B cell (primary cell): ENCODE measurements around the gene GALNT6. TPM values are rescaled to one million over a fixed set of nuclear protein-coding genes. Genes with fewer than 3 reads are reported as not detected.

Source experiments
- ATAC-seq: fragments of 200-7000 bp; cut with Tn5 transposase; one replicate; pipeline ENCODE4 v1.10.0; 2021; ENCODE audit warnings: low read depth, mild to moderate bottlenecking, moderate number of reproducible peaks, moderate library complexity
- CTCF ChIA-PET: fragments of 350-600 bp; sonication (Branson Sonifier 250); formaldehyde crosslinking; loops from one replicate; lab custom pipeline; 2021; ENCODE audit warnings: antibody characterized with exemption, inconsistent platforms; lab: Charles Lee
- POLR2A ChIA-PET: fragments of 350-600 bp; sonication (Branson Sonifier 250); formaldehyde crosslinking; loops from one replicate; lab custom pipeline; 2021; ENCODE audit warnings: antibody characterized with exemption; lab: Charles Lee
- DNase-seq: peaks from one replicate; pipeline ENCODE4 v3.0.0; 2013
- H2AFZ ChIP-seq: 2 replicates; pipeline ENCODE4 v1.6.1; 2012; ENCODE audit warnings: mild to moderate bottlenecking, low read depth, low read length; ENCODE audit not compliant: insufficient read depth, poor library complexity, severe bottlenecking
- H3K27ac ChIP-seq, 2 donors: 1 replicate in 1 of 2; 2 replicates in 1 of 2; pipeline ENCODE4 v1.5.1; 2012 to 2013; ENCODE audit warnings: low read length in 2 of 2, mild to moderate bottlenecking in 2 of 2, moderate library complexity in 1 of 2
- H3K27me3 ChIP-seq, 4 experiments: fragments of 200-600 bp in 1 of 4; sonication (generic) in 1 of 4; replicated peaks in 1 of 4; 1 replicate in 2 of 4; 2 replicates in 2 of 4; pipeline versions ENCODE4 v1.6.1 to v1.7.0; 2013 to 2016; ENCODE audit warnings: low read length in 3 of 4, mild to moderate bottlenecking in 2 of 4, mixed read lengths in 1 of 4, moderate library complexity in 1 of 4; ENCODE audit not compliant: insufficient read depth in 4 of 4, control insufficient read depth in 3 of 4; ENCODE audit errors: control extremely low read depth in 1 of 4
- H3K36me3 ChIP-seq, 2 experiments: replicated peaks in 1 of 2; 1 replicate in 1 of 2; 2 replicates in 1 of 2; pipeline versions ENCODE4 v1.6.1 to v1.7.1; 2013; ENCODE audit warnings: low read length in 1 of 2; ENCODE audit not compliant: insufficient read depth in 2 of 2, control insufficient read depth in 1 of 2; ENCODE audit errors: control extremely low read depth in 1 of 2, extremely low read depth in 1 of 2
- H3K4me1 ChIP-seq, 2 donors: fragments of 200-600 bp in 1 of 2; sonication (generic) in 1 of 2; 1 replicate in 1 of 2; 2 replicates in 1 of 2; pipeline versions ENCODE4 v1.5.1 to v1.6.1; 2013 to 2017; ENCODE audit warnings: low read length in 2 of 2; ENCODE audit not compliant: control insufficient read depth in 2 of 2, insufficient read depth in 2 of 2
- H3K4me2 ChIP-seq: replicated peaks from 2 replicates; pipeline ENCODE3; 2012; ENCODE audit warnings: mild to moderate bottlenecking, low read depth, low read length; ENCODE audit not compliant: poor library complexity, severe bottlenecking
- H3K4me3 ChIP-seq, 5 experiments: fragments of 200-600 bp in 1 of 5; sonication (generic) in 1 of 5; 1 replicate in 3 of 5; 2 replicates in 2 of 5; pipeline versions ENCODE4 v1.5.1 to v1.7.0; 2011 to 2016; ENCODE audit warnings: low read length in 4 of 5, mild to moderate bottlenecking in 4 of 5, low read depth in 2 of 5, control low read depth in 1 of 5, moderate library complexity in 1 of 5; ENCODE audit not compliant: insufficient read depth in 1 of 5; ENCODE audit errors: control extremely low read depth in 1 of 5, extremely low read depth in 1 of 5
- H3K79me2 ChIP-seq: fragments of 200-600 bp; sonication (generic); one replicate; pipeline ENCODE4 v1.6.0; 2016; ENCODE audit warnings: low read length; ENCODE audit not compliant: control insufficient read depth, insufficient read depth
- H3K9ac ChIP-seq: fragments of 200-600 bp; sonication (generic); 2 replicates; pipeline ENCODE4 v1.6.1; 2017; ENCODE audit warnings: mild to moderate bottlenecking, low read length, moderate library complexity
- H3K9me3 ChIP-seq, 3 donors: one replicate each; pipeline versions ENCODE4 v1.6.1 to v1.7.1; 2013; ENCODE audit warnings: low read length in 2 of 3; ENCODE audit not compliant: control insufficient read depth in 2 of 3, insufficient read depth in 1 of 3; ENCODE audit errors: control extremely low read depth in 1 of 3
- H4K20me1 ChIP-seq: 2 replicates; pipeline ENCODE4 v1.6.0; 2012; ENCODE audit warnings: mild to moderate bottlenecking, low read length; ENCODE audit not compliant: insufficient read depth, control insufficient read depth, poor library complexity, severe bottlenecking
- H3K27ac Mint-ChIP-seq: one replicate; pipeline ENCODE4 v1.8.0; 2021; ENCODE audit warnings: mixed read lengths
- H3K27me3 Mint-ChIP-seq: one replicate; pipeline ENCODE4 v1.8.0; 2021; ENCODE audit warnings: mixed read lengths
- H3K4me1 Mint-ChIP-seq: one replicate; pipeline ENCODE4 v1.8.0; 2021; ENCODE audit warnings: mixed read lengths
- H3K4me3 Mint-ChIP-seq: one replicate; pipeline ENCODE4 v1.8.0; 2021; ENCODE audit warnings: mixed read lengths
- H3K9me3 Mint-ChIP-seq: one replicate; pipeline ENCODE4 v1.8.0; 2022; ENCODE audit warnings: mixed read lengths; ENCODE audit not compliant: insufficient read depth
- EZH2 ChIP-seq: IDR thresholded peaks from 2 replicates; pipeline ENCODE4 v1.6.1; 2012; ENCODE audit warnings: borderline replicate concordance, low read depth, mild to moderate bottlenecking, moderate library complexity, low read length; ENCODE audit not compliant: insufficient read depth, poor library complexity, severe bottlenecking
- WGBS: methylation state at CpG from one replicate; pipeline ENCODE4 v1.1.5; 2013; ENCODE audit warnings: missing lambda C conversion rate; ENCODE audit not compliant: insufficient coverage; 5-methylcytosine and 5-hydroxymethylcytosine counted together
- intact Hi-C: fragments of 100-400 bp; cut with micrococcal nuclease; formaldehyde crosslinking; loops from one replicate; pipeline ENCODE4 v1.10.0; 2022
- polyA plus RNA-seq: library from polyadenylated mRNA; depleted of rRNA; stranded (reverse); fragments of >200 nt; gene quantifications from 2 replicates; pipeline ENCODE4 v1.2.3, GENCODE V29; 2012
- total RNA-seq, 2 donors: library from RNA; stranded (reverse); fragments of 120-200 nt in 1 of 2; gene quantifications; 1 replicate in 1 of 2; 2 replicates in 1 of 2; pipeline versions ENCODE4 v1.2.3 to v1.2.4, GENCODE V29; 2013 to 2022
- TF ChIP-seq, protein P1 (sequence below): fragments of 200-600 bp; IDR thresholded peaks from one replicate; pipeline ENCODE4 v1.8.0; 2022; ENCODE audit warnings: antibody characterized with exemption, mild to moderate bottlenecking

Gene GALNT6
- total and polyA plus RNA-seq, 2 donors (not counting 1 experiment from before 2014, with no cell fraction given), result 9.0 to 10.3 TPM

DNA sequence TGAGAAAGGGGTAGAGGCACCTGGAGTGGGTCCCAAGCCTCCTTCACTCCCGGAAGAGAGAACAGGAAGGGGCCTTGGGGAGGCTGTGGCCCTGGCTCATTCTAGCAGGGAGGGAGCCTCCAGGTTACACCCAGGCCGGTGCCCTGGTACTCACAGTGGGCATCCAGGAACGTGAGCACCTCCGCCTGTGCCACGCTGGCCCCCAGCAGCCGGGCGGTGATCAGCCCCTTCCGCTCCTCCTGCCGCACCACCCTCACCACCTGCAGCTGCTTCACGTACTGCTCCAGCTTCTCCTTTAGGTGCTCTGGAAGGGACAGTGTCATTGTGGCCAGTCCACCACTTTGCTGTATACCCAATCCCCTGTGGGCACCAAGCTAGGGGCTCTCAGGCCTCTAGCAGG lies 25.9 kb downstream of the GALNT6 start:
- H2AFZ ChIP-seq, result no peak overlapping the region
- no peaks in the 10 kb centered on the region for H4K20me1 ChIP-seq
- TF ChIP-seq, protein P1, sequence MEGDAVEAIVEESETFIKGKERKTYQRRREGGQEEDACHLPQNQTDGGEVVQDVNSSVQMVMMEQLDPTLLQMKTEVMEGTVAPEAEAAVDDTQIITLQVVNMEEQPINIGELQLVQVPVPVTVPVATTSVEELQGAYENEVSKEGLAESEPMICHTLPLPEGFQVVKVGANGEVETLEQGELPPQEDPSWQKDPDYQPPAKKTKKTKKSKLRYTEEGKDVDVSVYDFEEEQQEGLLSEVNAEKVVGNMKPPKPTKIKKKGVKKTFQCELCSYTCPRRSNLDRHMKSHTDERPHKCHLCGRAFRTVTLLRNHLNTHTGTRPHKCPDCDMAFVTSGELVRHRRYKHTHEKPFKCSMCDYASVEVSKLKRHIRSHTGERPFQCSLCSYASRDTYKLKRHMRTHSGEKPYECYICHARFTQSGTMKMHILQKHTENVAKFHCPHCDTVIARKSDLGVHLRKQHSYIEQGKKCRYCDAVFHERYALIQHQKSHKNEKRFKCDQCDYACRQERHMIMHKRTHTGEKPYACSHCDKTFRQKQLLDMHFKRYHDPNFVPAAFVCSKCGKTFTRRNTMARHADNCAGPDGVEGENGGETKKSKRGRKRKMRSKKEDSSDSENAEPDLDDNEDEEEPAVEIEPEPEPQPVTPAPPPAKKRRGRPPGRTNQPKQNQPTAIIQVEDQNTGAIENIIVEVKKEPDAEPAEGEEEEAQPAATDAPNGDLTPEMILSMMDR, result no peak
- no peak for TF ChIP-seq EZH2
- ChIA-PET POLR2A (no interaction called here), CTCF (interaction anchor here (1.2 to 3.2 kb wide), 2 partner anchors 10 to 24 kb away, joined by 3 to 12 read pairs; no protein-coding TSS in a partner anchor)
- ATAC-seq, result no peak
- H3K36me3 ChIP-seq, result peaks cover 0 to 30% of the 10 kb centered on the region in 2 experiments
- no peaks in the 10 kb centered on the region for H3K27me3 ChIP-seq
- H3K4me3 Mint-ChIP-seq, result no peak overlapping the region
- H3K79me2 ChIP-seq, result peaks cover 36% of the 10 kb centered on the region
- H3K9me3 Mint-ChIP-seq, result no peaks in the 10 kb centered on the region
- no peaks in the 10 kb centered on the region for H3K27me3 Mint-ChIP-seq
- H3K9me3 ChIP-seq, result peaks cover 0 to 3% (median 0%) of the 10 kb centered on the region in 3 donors
- H3K4me1 Mint-ChIP-seq, result peaks cover 40% of the 10 kb centered on the region
- peaks cover 35 to 48% of the 10 kb centered on the region in 2 donors for H3K4me1 ChIP-seq
- H3K27ac Mint-ChIP-seq, result no peak overlapping the region
- no peak for DNase-seq
- H3K27ac ChIP-seq, result no peak overlapping the region
- intact Hi-C loops, result no loop called here
- H3K4me2 ChIP-seq, result no peak overlapping the region
- no peak overlapping the region for H3K4me3 ChIP-seq
- WGBS, result 93% methylated on average over 10 of the region's 10 CpGs
- H3K9ac ChIP-seq, result no peak overlapping the region

DNA sequence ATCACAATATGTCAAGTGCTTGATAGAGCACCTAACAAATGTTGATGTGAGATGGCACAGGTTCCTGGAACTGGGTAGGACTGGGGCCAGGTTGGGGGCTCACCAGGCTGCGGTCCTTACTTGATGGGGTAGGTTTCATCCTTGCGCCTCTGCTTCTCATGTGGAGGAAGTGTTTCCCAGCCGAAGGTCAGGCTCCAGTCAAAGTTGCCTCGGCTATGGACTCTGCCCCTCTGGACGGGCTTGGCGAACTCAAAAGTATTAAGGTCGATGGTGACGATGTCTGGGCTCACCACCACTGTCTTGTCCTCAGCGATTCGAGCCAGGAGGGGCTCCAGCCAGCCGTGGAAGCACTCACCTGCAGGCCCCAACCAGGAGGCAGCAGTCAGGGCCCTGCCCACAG lies 27.2 kb downstream of the GALNT6 start:
- H3K27me3 Mint-ChIP-seq, result no peaks in the 10 kb centered on the region
- H3K4me3 ChIP-seq, result no peak overlapping the region
- no peak for TF ChIP-seq EZH2
- TF ChIP-seq, protein P1, result no peak
- H3K4me1 Mint-ChIP-seq, result peaks cover 40% of the 10 kb centered on the region
- no peaks in the 10 kb centered on the region for H4K20me1 ChIP-seq
- POLR2A ChIA-PET, result no interaction called here
- no peak overlapping the region for H3K27ac ChIP-seq
- CTCF ChIA-PET, result interaction anchor here (0.5 to 3.2 kb wide), 2 partner anchors 23 to 112 kb away, joined by 3 to 12 read pairs; no protein-coding TSS in a partner anchor
- WGBS, result 96% methylated on average over 11 of the region's 11 CpGs
- H3K4me3 Mint-ChIP-seq, result no peak overlapping the region
- H2AFZ ChIP-seq, result no peak overlapping the region
- no peak overlapping the region for H3K9ac ChIP-seq
- H3K79me2 ChIP-seq, result peaks cover 31% of the 10 kb centered on the region
- no peak overlapping the region for H3K4me2 ChIP-seq
- DNase-seq, result no peak
- peaks cover 28 to 49% of the 10 kb centered on the region in 2 donors for H3K4me1 ChIP-seq
- ATAC-seq, result no peak
- H3K9me3 ChIP-seq, result peaks cover 0 to 3% (median 0%) of the 10 kb centered on the region in 3 donors
- peaks cover 0 to 38% of the 10 kb centered on the region in 2 experiments for H3K36me3 ChIP-seq
- no peaks in the 10 kb centered on the region for H3K27me3 ChIP-seq
- intact Hi-C loops, result no loop called here
- no peaks in the 10 kb centered on the region for H3K9me3 Mint-ChIP-seq
- no peak overlapping the region for H3K27ac Mint-ChIP-seq
